Ishikawa (cell line): ENCODE data around the gene MAP3K20.

Experiments
- REST ChIP-seq: IDR thresholded peaks from 2 replicates; pipeline ENCODE4 v1.6.1; 2012; ENCODE audit warnings: low read depth, mild to moderate bottlenecking
- TAF1 ChIP-seq: IDR thresholded peaks from 2 replicates; pipeline ENCODE4 v1.6.1; 2012; ENCODE audit warnings: low read depth, mild to moderate bottlenecking

GRCh38 chr2:173196080-173196479 is 120.4 kb downstream of the MAP3K20 start:
- TF ChIP-seq TAF1 (no peak), REST (no peak)
